H1 (cell line): ENCODE data around the gene KLC4.

ENCODE experiments used
- ASH2L ChIP-seq: fragments of 200-600, 300-600 bp; sonication (generic); IDR thresholded peaks from one replicate; pipeline ENCODE4 v1.7.1; 2017; ENCODE audit warnings: low read length
- BACH1 ChIP-seq: IDR thresholded peaks from 2 replicates; pipeline ENCODE4 v1.6.1; 2012; ENCODE audit warnings: low read length, improper control_type of control experiment
- BRCA1 ChIP-seq: IDR thresholded peaks from 2 replicates; pipeline ENCODE4 v1.6.1; 2012; ENCODE audit warnings: low read depth, low read length, improper control_type of control experiment
- CEBPB ChIP-seq: IDR thresholded peaks from 2 replicates; pipeline ENCODE4 v1.6.1; 2012; ENCODE audit warnings: low read depth, low read length
- EZH2 ChIP-seq: fragments of 200-600 bp; sonication (generic); IDR thresholded peaks from 2 replicates; pipeline ENCODE4 v1.7.1; 2012; ENCODE audit warnings: low read depth, mild to moderate bottlenecking, moderate library complexity, low read length, inconsistent platforms; ENCODE audit not compliant: severe bottlenecking
- POLR2A ChIP-seq, 2 experiments: IDR thresholded peaks; 1 replicate in 1 of 2; 2 replicates in 1 of 2; pipeline ENCODE4 v1.6.1; 2011; ENCODE audit warnings: low read depth in 2 of 2, low read length in 2 of 2, mild to moderate bottlenecking in 2 of 2; ENCODE audit errors: control extremely low read depth in 1 of 2
- RNF2 ChIP-seq: fragments of 200-900, 300-1000 bp; sonication (generic); IDR thresholded peaks from 2 replicates; pipeline ENCODE4 v1.7.1; 2016; ENCODE audit warnings: borderline replicate concordance, low read depth, mild to moderate bottlenecking, antibody characterized with exemption, low read length; ENCODE audit not compliant: poor library complexity, severe bottlenecking; ENCODE audit errors: missing control alignments
- SIN3A ChIP-seq, 2 experiments: IDR thresholded peaks in 1 of 2; conservative IDR thresholded peaks in 1 of 2; 2 replicates each; pipeline ENCODE4 v1.6.1; 2011 to 2012; ENCODE audit warnings: low read length in 2 of 2, improper control_type of control experiment in 1 of 2, low read depth in 1 of 2, mild to moderate bottlenecking in 1 of 2
- SP1 ChIP-seq: IDR thresholded peaks from 2 replicates; pipeline ENCODE4 v1.6.1; 2011; ENCODE audit warnings: low read depth, low read length
- SRF ChIP-seq: IDR thresholded peaks from 2 replicates; pipeline ENCODE4 v1.6.1; 2011; ENCODE audit warnings: mild to moderate bottlenecking, low read depth, low read length, moderate library complexity
- TAF1 ChIP-seq: IDR thresholded peaks from 2 replicates; pipeline ENCODE4 v1.6.1; 2011; ENCODE audit warnings: mild to moderate bottlenecking, low read depth, low read length
- TF ChIP-seq, protein P1 (sequence below), 3 experiments: IDR thresholded peaks; 1 replicate in 2 of 3; 2 replicates in 1 of 3; pipeline versions ENCODE4 v1.5.1 to v1.6.1; 2011; ENCODE audit warnings: low read length in 3 of 3, mild to moderate bottlenecking in 3 of 3, inconsistent platforms in 2 of 3, low read depth in 1 of 3, moderate library complexity in 1 of 3; ENCODE audit not compliant: insufficient read depth in 1 of 3; ENCODE audit errors: control extremely low read depth in 1 of 3
- TF ChIP-seq, protein P2 (sequence below): IDR thresholded peaks from 2 replicates; pipeline ENCODE4 v1.6.1; 2011; ENCODE audit warnings: low read length, improper control_type of control experiment

DNA sequence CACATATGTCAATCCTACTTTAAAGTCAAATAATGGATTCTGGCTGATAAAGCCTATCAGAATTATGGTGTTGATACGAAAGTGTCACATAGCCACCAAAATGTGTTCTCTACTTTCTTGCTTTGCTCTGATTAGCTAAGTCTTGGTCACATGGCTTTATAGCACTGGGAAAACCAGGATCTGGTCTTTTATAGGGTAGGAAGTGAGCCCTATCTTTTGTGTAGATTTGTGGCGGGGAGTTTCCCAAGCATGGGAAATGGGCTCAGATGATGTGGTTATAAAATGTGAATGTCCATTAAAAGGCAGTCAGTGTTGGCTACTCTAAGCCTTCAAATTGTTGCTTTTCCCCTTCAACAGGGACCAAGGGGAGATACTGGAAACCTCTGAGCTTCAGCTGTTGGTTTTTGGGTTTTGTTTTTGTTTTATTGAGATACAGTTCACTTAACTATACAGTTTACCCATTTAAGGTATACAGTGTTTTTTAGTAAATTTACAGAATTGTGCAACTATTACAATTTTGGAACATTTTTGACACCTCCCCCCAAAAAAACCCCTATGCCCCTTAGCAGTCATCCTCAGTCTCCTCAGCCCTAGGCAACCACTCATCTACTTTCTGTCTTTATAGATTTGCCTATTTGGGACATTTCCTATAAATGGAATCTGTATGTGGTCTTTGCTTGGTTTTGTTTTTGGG lies 25.8 kb upstream of the KLC4 start:
- TF ChIP-seq EZH2 (no peak), RNF2 (no peak), POLR2A (IDR thresholded peaks at IDR 0.05; ENCODE audit: control extremely low read depth in 1 of 2, low read depth in 2 of 2, low read length in 2 of 2) (no peak), BACH1 (no peak), SIN3A (conservative IDR thresholded peaks at IDR 0.05 in 1 of 2, IDR thresholded peaks at IDR 0.05 in 1 of 2; ENCODE audit: low read depth in 1 of 2, low read length in 2 of 2) (no peak), SP1 (no peak), BRCA1 (no peak), CEBPB (no peak), ASH2L (no peak), TAF1 (no peak), SRF (no peak)
- TF ChIP-seq, protein P1, sequence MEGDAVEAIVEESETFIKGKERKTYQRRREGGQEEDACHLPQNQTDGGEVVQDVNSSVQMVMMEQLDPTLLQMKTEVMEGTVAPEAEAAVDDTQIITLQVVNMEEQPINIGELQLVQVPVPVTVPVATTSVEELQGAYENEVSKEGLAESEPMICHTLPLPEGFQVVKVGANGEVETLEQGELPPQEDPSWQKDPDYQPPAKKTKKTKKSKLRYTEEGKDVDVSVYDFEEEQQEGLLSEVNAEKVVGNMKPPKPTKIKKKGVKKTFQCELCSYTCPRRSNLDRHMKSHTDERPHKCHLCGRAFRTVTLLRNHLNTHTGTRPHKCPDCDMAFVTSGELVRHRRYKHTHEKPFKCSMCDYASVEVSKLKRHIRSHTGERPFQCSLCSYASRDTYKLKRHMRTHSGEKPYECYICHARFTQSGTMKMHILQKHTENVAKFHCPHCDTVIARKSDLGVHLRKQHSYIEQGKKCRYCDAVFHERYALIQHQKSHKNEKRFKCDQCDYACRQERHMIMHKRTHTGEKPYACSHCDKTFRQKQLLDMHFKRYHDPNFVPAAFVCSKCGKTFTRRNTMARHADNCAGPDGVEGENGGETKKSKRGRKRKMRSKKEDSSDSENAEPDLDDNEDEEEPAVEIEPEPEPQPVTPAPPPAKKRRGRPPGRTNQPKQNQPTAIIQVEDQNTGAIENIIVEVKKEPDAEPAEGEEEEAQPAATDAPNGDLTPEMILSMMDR (IDR thresholded peaks at IDR 0.05; ENCODE audit: control extremely low read depth in 1 of 3, insufficient read depth in 1 of 3, low read depth in 1 of 3, low read length in 3 of 3) = no peak
- TF ChIP-seq, protein P2, sequence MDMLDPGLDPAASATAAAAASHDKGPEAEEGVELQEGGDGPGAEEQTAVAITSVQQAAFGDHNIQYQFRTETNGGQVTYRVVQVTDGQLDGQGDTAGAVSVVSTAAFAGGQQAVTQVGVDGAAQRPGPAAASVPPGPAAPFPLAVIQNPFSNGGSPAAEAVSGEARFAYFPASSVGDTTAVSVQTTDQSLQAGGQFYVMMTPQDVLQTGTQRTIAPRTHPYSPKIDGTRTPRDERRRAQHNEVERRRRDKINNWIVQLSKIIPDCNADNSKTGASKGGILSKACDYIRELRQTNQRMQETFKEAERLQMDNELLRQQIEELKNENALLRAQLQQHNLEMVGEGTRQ = no peak
